Stimulated activated memory B cell treated with anti-CD40 and anti-IgM and Interleukin-4, amounts not matched to agents 10 μg/mL and 1 μg/mL and 100 μg/mL, for 72 hours (primary cell): ENCODE measurements around the gene NEDD4L.
A peak's percentile ranks its signal among the peaks of the same experiment; 100 is the strongest.
"Not testable (repeated sequence)": the region's sequence is repeated elsewhere in the genome, so short reads cannot be mapped to it uniquely, and the experiment has no call there.

Source experiments
- ATAC-seq: fragments of 150-1000 bp; cut with Tn5 transposase; 2 replicates; pipeline ENCODE4 v1.10.0; 2021
- H3K27ac Mint-ChIP-seq: one replicate; pipeline ENCODE4 v1.8.0; 2022; ENCODE audit warnings: mild to moderate bottlenecking, mixed read lengths
- H3K27me3 Mint-ChIP-seq: one replicate; pipeline ENCODE4 v1.8.0; 2022; ENCODE audit warnings: mixed read lengths
- H3K36me3 Mint-ChIP-seq: one replicate; pipeline ENCODE4 v1.8.0; 2022; ENCODE audit warnings: mixed read lengths
- H3K4me1 Mint-ChIP-seq: one replicate; pipeline ENCODE4 v1.8.0; 2022; ENCODE audit warnings: mixed read lengths
- H3K4me3 Mint-ChIP-seq: one replicate; pipeline ENCODE4 v1.8.0; 2022; ENCODE audit warnings: mild to moderate bottlenecking, moderate library complexity, mixed read lengths
- H3K9me3 Mint-ChIP-seq: one replicate; pipeline ENCODE4 v1.8.0; 2022; ENCODE audit warnings: mixed read lengths

Gene NEDD4L

GRCh38 chr18:58253318-58253717, 209.3 kb downstream of the NEDD4L start:
- peaks cover 19% of the 10 kb centered on the region for H3K36me3 Mint-ChIP-seq
- ATAC-seq = no peak
- H3K27me3 Mint-ChIP-seq = no peaks in the 10 kb centered on the region
- H3K9me3 Mint-ChIP-seq = no peaks in the 10 kb centered on the region
- H3K27ac Mint-ChIP-seq = no peak overlapping the region
- no peak overlapping the region for H3K4me3 Mint-ChIP-seq
- H3K4me1 Mint-ChIP-seq = peaks cover 11% of the 10 kb centered on the region

DNA sequence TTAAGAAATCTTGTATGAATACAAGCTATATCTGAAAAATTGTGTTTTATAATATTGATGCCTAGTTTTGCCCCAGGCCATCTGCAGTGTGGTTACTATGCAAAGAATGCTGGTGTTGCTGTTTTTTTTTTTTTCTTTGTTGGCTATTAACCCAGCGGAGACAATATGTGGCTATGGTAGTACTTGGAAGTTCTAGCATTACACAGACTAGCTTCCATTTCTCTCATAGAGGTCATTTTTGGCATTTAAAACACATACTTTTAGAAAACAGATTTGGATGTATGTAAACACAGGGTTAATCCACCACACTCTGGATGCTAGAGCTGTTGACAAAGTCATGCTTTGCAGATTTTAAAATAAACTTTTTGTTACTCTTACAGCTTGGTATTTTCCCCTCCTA, 209.8 kb downstream of the NEDD4L start:
- Mint-ChIP-seq H3K9me3 (no peaks in the 10 kb centered on the region), H3K27me3 (no peaks in the 10 kb centered on the region), H3K36me3 (peaks cover 19% of the 10 kb centered on the region), H3K4me1 (peaks cover 11% of the 10 kb centered on the region), H3K27ac (no peak overlapping the region), H3K4me3 (no peak overlapping the region)
- ATAC-seq = no peak

GRCh38 chr18:58254873-58255511, 211.0 kb downstream of the NEDD4L start:
- H3K36me3 Mint-ChIP-seq = peaks cover 19% of the 10 kb centered on the region
- H3K4me3 Mint-ChIP-seq = no peak overlapping the region
- ATAC-seq = no peak
- peaks cover 11% of the 10 kb centered on the region for H3K4me1 Mint-ChIP-seq
- H3K9me3 Mint-ChIP-seq = no peaks in the 10 kb centered on the region
- no peak overlapping the region for H3K27ac Mint-ChIP-seq
- no peaks in the 10 kb centered on the region for H3K27me3 Mint-ChIP-seq

DNA sequence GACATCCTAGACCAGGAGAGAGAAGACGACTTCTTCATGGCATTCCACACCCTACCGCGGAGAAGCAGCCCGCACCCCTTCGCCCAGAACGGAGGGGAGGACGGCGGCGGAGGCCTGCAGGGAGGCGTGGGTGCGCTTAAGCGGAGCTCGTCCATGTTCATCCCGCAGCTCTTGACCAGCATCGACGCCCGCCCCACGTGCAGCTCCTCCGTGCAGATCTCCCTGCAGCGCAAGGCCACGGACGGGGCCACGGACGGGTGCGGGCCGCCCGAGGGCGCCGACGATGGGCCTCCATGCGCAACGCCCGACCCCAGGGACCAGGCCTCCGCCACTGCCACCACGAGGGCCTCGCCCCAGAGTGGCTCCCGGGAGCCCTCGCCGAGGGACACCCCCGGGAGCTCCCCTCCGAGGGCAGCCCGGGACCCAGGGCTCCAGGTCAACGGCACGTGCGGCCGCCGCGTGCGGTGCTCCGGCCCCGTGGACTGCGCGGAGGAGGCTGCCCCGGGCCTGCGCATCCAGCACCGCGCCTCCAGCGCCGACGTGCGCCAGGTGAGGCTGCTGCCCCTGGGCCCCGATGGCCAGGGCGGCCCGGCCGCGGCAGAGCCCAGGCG, 211.8 kb downstream of the NEDD4L start:
- peak; percentile 67 for ATAC-seq
- no peaks in the 10 kb centered on the region for H3K27me3 Mint-ChIP-seq
- no peak overlapping the region for H3K27ac Mint-ChIP-seq
- no peak overlapping the region for H3K4me3 Mint-ChIP-seq
- H3K9me3 Mint-ChIP-seq = no peaks in the 10 kb centered on the region
- H3K36me3 Mint-ChIP-seq = peaks cover 19% of the 10 kb centered on the region
- H3K4me1 Mint-ChIP-seq = peaks cover 11% of the 10 kb centered on the region

GRCh38 chr18:58256316-58257080, 212.5 kb downstream of the NEDD4L start:
- Mint-ChIP-seq H3K36me3 (peaks cover 19% of the 10 kb centered on the region), H3K27ac (no peak overlapping the region), H3K9me3 (no peaks in the 10 kb centered on the region), H3K4me1 (peaks cover 11% of the 10 kb centered on the region), H3K4me3 (no peak overlapping the region), H3K27me3 (no peaks in the 10 kb centered on the region)
- no peak for ATAC-seq

DNA sequence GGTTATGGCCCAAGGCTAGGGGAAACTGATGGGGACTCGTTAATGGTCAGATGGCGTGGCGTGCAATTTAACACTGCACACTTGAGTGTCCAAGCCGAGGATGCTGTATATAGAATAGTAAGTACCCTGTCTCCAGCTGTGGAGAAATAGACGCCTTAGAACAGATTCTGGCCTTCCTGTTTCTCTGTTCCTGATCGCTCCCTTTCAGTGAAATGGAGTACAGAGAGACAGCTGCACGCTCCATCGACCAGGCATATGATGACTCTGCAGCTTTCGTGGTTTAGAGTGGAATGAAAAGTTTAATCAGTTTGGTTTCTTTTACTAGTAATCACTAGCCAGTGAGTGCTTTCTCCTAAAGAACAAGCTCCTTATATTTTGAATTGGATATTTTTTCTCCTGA, 213.4 kb downstream of the NEDD4L start:
- H3K4me3 Mint-ChIP-seq = no peak overlapping the region
- no peaks in the 10 kb centered on the region for H3K9me3 Mint-ChIP-seq
- H3K27me3 Mint-ChIP-seq = no peaks in the 10 kb centered on the region
- H3K36me3 Mint-ChIP-seq = peaks cover 19% of the 10 kb centered on the region
- ATAC-seq = peak; percentile 27
- no peak overlapping the region for H3K27ac Mint-ChIP-seq
- peaks cover 11% of the 10 kb centered on the region for H3K4me1 Mint-ChIP-seq

- Mint-ChIP-seq H3K9me3 (no peaks in the 10 kb centered on the region), H3K4me3 (no peak overlapping the region), H3K36me3 (peaks cover 19% of the 10 kb centered on the region), H3K27ac (no peak overlapping the region), H3K27me3 (no peaks in the 10 kb centered on the region), H3K4me1 (peaks cover 22% of the 10 kb centered on the region)
- no peak for ATAC-seq
Measured at GRCh38 chr18:58258692-58259342, 214.8 kb downstream of the NEDD4L start.

- ATAC-seq = no peak
- H3K4me3 Mint-ChIP-seq = peak overlapping the region; percentile 45
- no peaks in the 10 kb centered on the region for H3K27me3 Mint-ChIP-seq
- H3K36me3 Mint-ChIP-seq = no peaks in the 10 kb centered on the region
- H3K4me1 Mint-ChIP-seq = peaks cover 20% of the 10 kb centered on the region
- peak overlapping the region; percentile 78 for H3K27ac Mint-ChIP-seq
- H3K9me3 Mint-ChIP-seq = no peaks in the 10 kb centered on the region
Measured at GRCh38 chr18:58263055-58263957, 219.3 kb downstream of the NEDD4L start.

- no peaks in the 10 kb centered on the region for H3K36me3 Mint-ChIP-seq
- no peak overlapping the region for H3K27ac Mint-ChIP-seq
- H3K4me1 Mint-ChIP-seq = peaks cover 20% of the 10 kb centered on the region
- ATAC-seq = no peak
- no peak overlapping the region for H3K4me3 Mint-ChIP-seq
- H3K27me3 Mint-ChIP-seq = no peaks in the 10 kb centered on the region
- H3K9me3 Mint-ChIP-seq = no peaks in the 10 kb centered on the region
Measured at GRCh38 chr18:58264075-58264474, 220.0 kb downstream of the NEDD4L start.

DNA sequence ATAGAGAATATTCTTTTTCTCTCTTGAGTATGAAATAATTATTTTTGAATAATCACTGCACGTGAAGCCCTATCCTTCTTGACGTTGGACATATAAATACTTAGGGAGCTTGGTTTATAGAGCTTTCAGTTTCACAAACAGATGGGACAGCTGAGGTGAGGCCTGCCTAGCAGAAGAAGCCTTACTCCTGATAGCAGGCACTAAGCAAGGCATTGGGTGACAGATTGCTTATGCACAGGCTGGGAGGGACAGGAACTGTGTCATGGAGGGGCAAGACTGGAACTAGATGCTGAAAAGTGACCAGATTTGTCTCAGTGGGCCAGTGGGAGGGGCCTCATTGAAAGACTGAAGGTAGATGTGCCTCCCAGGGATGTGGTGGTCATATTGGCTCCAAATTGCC, 220.8 kb downstream of the NEDD4L start:
- ATAC-seq = no peak
- Mint-ChIP-seq H3K36me3 (no peaks in the 10 kb centered on the region), H3K9me3 (no peaks in the 10 kb centered on the region), H3K4me1 (peaks cover 23% of the 10 kb centered on the region), H3K27ac (no peak overlapping the region), H3K27me3 (no peaks in the 10 kb centered on the region), H3K4me3 (no peak overlapping the region)

- H3K4me3 Mint-ChIP-seq, H3K27ac Mint-ChIP-seq, H3K36me3 Mint-ChIP-seq, H3K9me3 Mint-ChIP-seq, H3K27me3 Mint-ChIP-seq, ATAC-seq: not testable (repeated sequence)
- peaks cover 29% of the 10 kb centered on the region for H3K4me1 Mint-ChIP-seq
Measured at GRCh38 chr18:58265489-58265888, 221.5 kb downstream of the NEDD4L start.

DNA sequence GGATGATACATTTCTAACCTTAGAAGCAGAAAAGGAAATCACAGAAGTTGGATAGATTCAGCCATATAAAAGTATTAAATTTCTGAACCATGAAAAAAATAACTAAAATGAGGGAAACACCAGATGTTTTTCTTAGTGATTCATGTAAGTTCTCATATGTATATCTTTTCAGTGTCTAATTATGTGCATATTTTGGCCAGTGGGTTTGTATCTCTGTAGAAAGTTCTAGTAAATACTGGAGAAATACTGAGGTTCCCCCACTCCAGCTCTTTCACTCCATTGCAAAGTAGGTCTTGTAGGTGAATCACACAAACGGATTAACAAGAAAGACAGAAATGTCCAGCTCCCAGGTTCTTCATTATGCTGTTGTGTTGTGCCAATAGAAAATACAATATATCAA, 222.3 kb downstream of the NEDD4L start:
- no peaks in the 10 kb centered on the region for H3K9me3 Mint-ChIP-seq
- no peak overlapping the region for H3K4me3 Mint-ChIP-seq
- no peaks in the 10 kb centered on the region for H3K36me3 Mint-ChIP-seq
- H3K27me3 Mint-ChIP-seq = no peaks in the 10 kb centered on the region
- no peak overlapping the region for H3K27ac Mint-ChIP-seq
- peaks cover 32% of the 10 kb centered on the region for H3K4me1 Mint-ChIP-seq
- no peak for ATAC-seq

DNA sequence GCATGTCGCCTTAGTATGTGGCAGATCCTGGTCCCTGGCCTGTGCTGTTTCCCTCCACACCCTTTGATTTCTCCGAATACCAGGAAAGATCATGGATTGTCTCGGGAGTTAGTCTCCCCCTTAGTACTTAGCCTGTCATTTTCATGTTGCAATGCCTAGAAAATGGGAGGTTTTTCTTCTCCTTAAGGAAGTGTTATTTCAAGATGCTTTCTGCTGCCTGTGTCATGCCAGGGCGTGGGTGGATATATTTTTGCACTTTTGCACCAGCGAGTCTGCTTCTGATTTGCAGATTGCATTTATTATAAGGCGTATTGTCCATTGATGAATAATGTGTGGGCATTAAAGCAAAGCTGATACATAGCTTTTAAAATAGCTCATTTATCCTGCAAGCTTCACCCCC, 223.5 kb downstream of the NEDD4L start:
- ATAC-seq = no peak
- Mint-ChIP-seq H3K27me3 (no peaks in the 10 kb centered on the region), H3K4me3 (no peak overlapping the region), H3K4me1 (peaks cover 34% of the 10 kb centered on the region), H3K36me3 (peaks cover under 1% of the 10 kb centered on the region), H3K9me3 (no peaks in the 10 kb centered on the region), H3K27ac (no peak overlapping the region)

DNA sequence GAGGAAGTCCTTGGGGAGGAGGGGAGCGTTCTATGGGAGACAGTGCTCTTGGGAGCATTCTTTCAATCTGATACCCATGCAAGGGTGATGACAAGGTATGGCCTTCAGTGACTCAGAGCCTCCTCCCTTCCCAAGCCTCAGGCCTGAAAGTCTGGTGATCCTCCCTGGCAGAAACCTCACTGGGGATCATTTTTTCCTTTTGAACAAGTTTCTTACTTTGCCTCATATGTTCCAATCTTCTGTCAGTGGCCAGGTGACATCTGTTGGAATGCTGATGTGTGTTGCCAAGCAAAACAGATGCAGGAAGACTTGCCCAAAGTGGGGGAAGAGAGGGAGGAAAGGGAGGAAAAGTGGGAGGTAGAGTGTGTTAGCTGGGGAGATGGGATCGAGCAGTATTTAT, 224.8 kb downstream of the NEDD4L start:
- Mint-ChIP-seq H3K4me3 (no peak overlapping the region), H3K9me3 (no peaks in the 10 kb centered on the region), H3K27me3 (no peaks in the 10 kb centered on the region), H3K27ac (no peak overlapping the region), H3K36me3 (peaks cover 7% of the 10 kb centered on the region), H3K4me1 (peaks cover 32% of the 10 kb centered on the region)
- ATAC-seq = no peak

GRCh38 chr18:58269931-58270330, 225.9 kb downstream of the NEDD4L start:
- peaks cover 7% of the 10 kb centered on the region for H3K36me3 Mint-ChIP-seq
- H3K4me3 Mint-ChIP-seq = no peak overlapping the region
- no peak for ATAC-seq
- H3K27me3 Mint-ChIP-seq = no peaks in the 10 kb centered on the region
- no peak overlapping the region for H3K27ac Mint-ChIP-seq
- H3K9me3 Mint-ChIP-seq = no peaks in the 10 kb centered on the region
- H3K4me1 Mint-ChIP-seq = peaks cover 29% of the 10 kb centered on the region
